ENCODE measurements around the gene CIC. TPM values are rescaled to one million over a fixed set of nuclear protein-coding genes. Genes with fewer than 3 reads are reported as not detected.

CIC gene
- total RNA-seq, 1 donor from 2014 or later, result 33.3 TPM

GRCh38 chr19:42315024-42315423, 46.0 kb downstream of the CIC start:
- H3K27me3 ChIP-seq (ENCODE audit: low read depth), result peaks cover 63% of the 10 kb centered on the region
- no peak for DNase-seq
- intact Hi-C loops (cut with micrococcal nuclease), result no loop called here
- H3K4me1 ChIP-seq, result peaks cover 14% of the 10 kb centered on the region
- no peak overlapping the region for H3K4me3 ChIP-seq
- TF ChIP-seq, protein P1, sequence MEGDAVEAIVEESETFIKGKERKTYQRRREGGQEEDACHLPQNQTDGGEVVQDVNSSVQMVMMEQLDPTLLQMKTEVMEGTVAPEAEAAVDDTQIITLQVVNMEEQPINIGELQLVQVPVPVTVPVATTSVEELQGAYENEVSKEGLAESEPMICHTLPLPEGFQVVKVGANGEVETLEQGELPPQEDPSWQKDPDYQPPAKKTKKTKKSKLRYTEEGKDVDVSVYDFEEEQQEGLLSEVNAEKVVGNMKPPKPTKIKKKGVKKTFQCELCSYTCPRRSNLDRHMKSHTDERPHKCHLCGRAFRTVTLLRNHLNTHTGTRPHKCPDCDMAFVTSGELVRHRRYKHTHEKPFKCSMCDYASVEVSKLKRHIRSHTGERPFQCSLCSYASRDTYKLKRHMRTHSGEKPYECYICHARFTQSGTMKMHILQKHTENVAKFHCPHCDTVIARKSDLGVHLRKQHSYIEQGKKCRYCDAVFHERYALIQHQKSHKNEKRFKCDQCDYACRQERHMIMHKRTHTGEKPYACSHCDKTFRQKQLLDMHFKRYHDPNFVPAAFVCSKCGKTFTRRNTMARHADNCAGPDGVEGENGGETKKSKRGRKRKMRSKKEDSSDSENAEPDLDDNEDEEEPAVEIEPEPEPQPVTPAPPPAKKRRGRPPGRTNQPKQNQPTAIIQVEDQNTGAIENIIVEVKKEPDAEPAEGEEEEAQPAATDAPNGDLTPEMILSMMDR (IDR thresholded peaks at IDR 0.05; ENCODE audit: borderline replicate concordance), result no peak
- no peak overlapping the region for H3K27ac ChIP-seq (replicated peaks)
- no peaks in the 10 kb centered on the region for H3K36me3 ChIP-seq
- H3K9me3 ChIP-seq (replicated peaks), result no peaks in the 10 kb centered on the region

- Histone ChIP-seq H3K27ac (replicated peaks) (no peak overlapping the region), H3K27me3 (ENCODE audit: low read depth) (peaks cover 55% of the 10 kb centered on the region), H3K4me3 (no peak overlapping the region), H3K4me1 (peaks cover 14% of the 10 kb centered on the region), H3K9me3 (replicated peaks) (no peaks in the 10 kb centered on the region), H3K36me3 (no peaks in the 10 kb centered on the region)
- no peak for DNase-seq
- intact Hi-C loops (cut with micrococcal nuclease), result no loop called here
- TF ChIP-seq, protein P1 (IDR thresholded peaks at IDR 0.05; ENCODE audit: borderline replicate concordance), result no peak
Observed at GRCh38 chr19:42316223-42317211, 47.5 kb downstream of the CIC start.

GRCh38 chr19:42317535-42317934, 48.5 kb downstream of the CIC start:
- Histone ChIP-seq H3K36me3 (no peaks in the 10 kb centered on the region), H3K4me3 (no peak overlapping the region), H3K27ac (replicated peaks) (no peak overlapping the region), H3K4me1 (peaks cover 14% of the 10 kb centered on the region), H3K27me3 (ENCODE audit: low read depth) (peaks cover 51% of the 10 kb centered on the region), H3K9me3 (replicated peaks) (no peaks in the 10 kb centered on the region)
- intact Hi-C loops (cut with micrococcal nuclease), result no loop called here
- DNase-seq, result no peak
- TF ChIP-seq, protein P1 (IDR thresholded peaks at IDR 0.05; ENCODE audit: borderline replicate concordance), result no peak

- intact Hi-C loops (cut with micrococcal nuclease), result no loop called here
- no peak overlapping the region for H3K27ac ChIP-seq (replicated peaks)
- H3K36me3 ChIP-seq, result no peaks in the 10 kb centered on the region
- H3K27me3 ChIP-seq (ENCODE audit: low read depth), result peaks cover 36% of the 10 kb centered on the region
- H3K4me1 ChIP-seq, result peaks cover 32% of the 10 kb centered on the region
- no peak for DNase-seq
- TF ChIP-seq, protein P1 (IDR thresholded peaks at IDR 0.05; ENCODE audit: borderline replicate concordance), result no peak
- no peaks in the 10 kb centered on the region for H3K9me3 ChIP-seq (replicated peaks)
- H3K4me3 ChIP-seq, result no peak overlapping the region
Observed at GRCh38 chr19:42322305-42322704, 53.3 kb downstream of the CIC start.

GRCh38 chr19:42323473-42323851, 54.4 kb downstream of the CIC start:
- Histone ChIP-seq H3K36me3 (no peaks in the 10 kb centered on the region), H3K27ac (replicated peaks) (no peak overlapping the region), H3K9me3 (replicated peaks) (no peaks in the 10 kb centered on the region), H3K4me3 (no peak overlapping the region), H3K4me1 (peaks cover 42% of the 10 kb centered on the region), H3K27me3 (ENCODE audit: low read depth) (peaks cover 36% of the 10 kb centered on the region)
- intact Hi-C loops (cut with micrococcal nuclease), result no loop called here
- DNase-seq, result no peak
- TF ChIP-seq, protein P1 (IDR thresholded peaks at IDR 0.05; ENCODE audit: borderline replicate concordance), result no peak

Measured in left ventricle myocardium inferior (tissue), 1 donor.